ENCODE measurements around the gene SNCA. TPM values are rescaled to one million over a fixed set of nuclear protein-coding genes. Genes with fewer than 3 reads are reported as not detected.
A peak's percentile ranks its signal among the peaks of the same experiment; 100 is the strongest.

SNCA gene
- total RNA-seq, 1 donor from 2014 or later = 16.6 TPM

GRCh38 chr4:89847571-89848325, 10.8 kb upstream of the SNCA start:
- Mint-ChIP-seq H3K4me3 (no peak overlapping the region), H3K27ac (no peak overlapping the region), H3K4me1 (ENCODE audit: unreplicated experiment) (no peaks in the 10 kb centered on the region), H3K36me3 (peaks cover 4% of the 10 kb centered on the region), H3K27me3 (no peaks in the 10 kb centered on the region), H3K9me3 (peaks cover 11% of the 10 kb centered on the region)
- no peak for TF ChIP-seq CTCF (conservative IDR thresholded peaks at IDR 0.05)
- DNase-seq (ENCODE audit: extremely low spot score, unreplicated experiment) = no peak

GRCh38 chr4:89839558-89839957, 2.6 kb upstream of the SNCA start:
- Mint-ChIP-seq H3K36me3 (peaks cover under 1% of the 10 kb centered on the region), H3K4me1 (ENCODE audit: unreplicated experiment) (peaks cover 17% of the 10 kb centered on the region), H3K9me3 (no peaks in the 10 kb centered on the region), H3K27ac (no peak overlapping the region), H3K27me3 (peaks cover 40% of the 10 kb centered on the region), H3K4me3 (no peak overlapping the region)
- no peak for TF ChIP-seq CTCF (conservative IDR thresholded peaks at IDR 0.05)
- no peak for DNase-seq (ENCODE audit: extremely low spot score, unreplicated experiment)

- H3K36me3 Mint-ChIP-seq = peaks cover 6% of the 10 kb centered on the region
- H3K9me3 Mint-ChIP-seq = no peaks in the 10 kb centered on the region
- DNase-seq (ENCODE audit: extremely low spot score, unreplicated experiment) = no peak
- no peak for TF ChIP-seq CTCF (conservative IDR thresholded peaks at IDR 0.05)
- peaks cover 43% of the 10 kb centered on the region for H3K27me3 Mint-ChIP-seq
- peak overlapping the region; percentile 75 for H3K27ac Mint-ChIP-seq
- peaks cover 17% of the 10 kb centered on the region for H3K4me1 Mint-ChIP-seq (ENCODE audit: unreplicated experiment)
- peak overlapping the region; percentile 96 for H3K4me3 Mint-ChIP-seq
Measured at GRCh38 chr4:89837993-89838390, 1.0 kb upstream of the SNCA start.

GRCh38 chr4:89837385-89837992, 528 bp upstream of the SNCA start:
- peaks cover 43% of the 10 kb centered on the region for H3K27me3 Mint-ChIP-seq

GRCh38 chr4:89836031-89836745, 773 bp downstream of the SNCA start:
- Mint-ChIP-seq H3K27ac (no peak overlapping the region), H3K36me3 (peaks cover 9% of the 10 kb centered on the region), H3K4me3 (peak overlapping the region; percentile 96), H3K4me1 (ENCODE audit: unreplicated experiment) (peaks cover 17% of the 10 kb centered on the region), H3K27me3 (peaks cover 40% of the 10 kb centered on the region), H3K9me3 (no peaks in the 10 kb centered on the region)
- no peak for DNase-seq (ENCODE audit: extremely low spot score, unreplicated experiment)
- no peak for TF ChIP-seq CTCF (conservative IDR thresholded peaks at IDR 0.05)

More at GRCh38 chr4:89837385-89837992, 528 bp upstream of the SNCA start:
- no peaks in the 10 kb centered on the region for H3K9me3 Mint-ChIP-seq
- H3K4me3 Mint-ChIP-seq = peak overlapping the region; percentile 96
- H3K4me1 Mint-ChIP-seq (ENCODE audit: unreplicated experiment) = peaks cover 17% of the 10 kb centered on the region
- H3K36me3 Mint-ChIP-seq = peaks cover 6% of the 10 kb centered on the region
- peak; percentile 74 for DNase-seq (ENCODE audit: extremely low spot score, unreplicated experiment)
- H3K27ac Mint-ChIP-seq = peak overlapping the region; percentile 75
- peak; percentile 35 for TF ChIP-seq CTCF (conservative IDR thresholded peaks at IDR 0.05)
